HAP-1 (cell line): ENCODE measurements around the gene ZNF526.

Experiments
- DNase-seq, 2 experiments: peaks; one replicate each; pipeline ENCODE4 v3.0.0-alpha.2; 2016 to 2020; ENCODE audit warnings: low spot score in 2 of 2
- H3K27me3 ChIP-seq: fragments of 250-450 bp; sonication (Bioruptor Pico); 2 replicates; pipeline ENCODE4 v1.5.1; 2020; ENCODE audit warnings: low read depth, mild to moderate bottlenecking, moderate library complexity
- H3K36me3 ChIP-seq: fragments of 250-450 bp; sonication (Bioruptor Pico); replicated peaks from 2 replicates; pipeline ENCODE4 v1.5.1; 2020; ENCODE audit warnings: mild to moderate bottlenecking
- H3K4me1 ChIP-seq: fragments of 250-450 bp; sonication (Bioruptor Pico); 2 replicates; pipeline ENCODE4 v1.5.1; 2020; ENCODE audit warnings: mild to moderate bottlenecking
- H3K4me3 ChIP-seq: fragments of 250-450 bp; sonication (Bioruptor Pico); 2 replicates; pipeline ENCODE4 v1.5.1; 2020; ENCODE audit warnings: mild to moderate bottlenecking, moderate library complexity
- H3K9me3 ChIP-seq: fragments of 250-450 bp; sonication (Bioruptor Pico); 2 replicates; pipeline ENCODE4 v1.5.1; 2020; ENCODE audit warnings: mild to moderate bottlenecking, moderate library complexity
- in situ Hi-C: fragments of 300-500 bp; cut with MboI; formaldehyde crosslinking; loops from 3 replicates; pipeline ENCODE4 v1.14.3; 2020; ENCODE audit warnings: low sequenced_read_pairs, inconsistent platforms, mixed read lengths

Gene ZNF526

DNA sequence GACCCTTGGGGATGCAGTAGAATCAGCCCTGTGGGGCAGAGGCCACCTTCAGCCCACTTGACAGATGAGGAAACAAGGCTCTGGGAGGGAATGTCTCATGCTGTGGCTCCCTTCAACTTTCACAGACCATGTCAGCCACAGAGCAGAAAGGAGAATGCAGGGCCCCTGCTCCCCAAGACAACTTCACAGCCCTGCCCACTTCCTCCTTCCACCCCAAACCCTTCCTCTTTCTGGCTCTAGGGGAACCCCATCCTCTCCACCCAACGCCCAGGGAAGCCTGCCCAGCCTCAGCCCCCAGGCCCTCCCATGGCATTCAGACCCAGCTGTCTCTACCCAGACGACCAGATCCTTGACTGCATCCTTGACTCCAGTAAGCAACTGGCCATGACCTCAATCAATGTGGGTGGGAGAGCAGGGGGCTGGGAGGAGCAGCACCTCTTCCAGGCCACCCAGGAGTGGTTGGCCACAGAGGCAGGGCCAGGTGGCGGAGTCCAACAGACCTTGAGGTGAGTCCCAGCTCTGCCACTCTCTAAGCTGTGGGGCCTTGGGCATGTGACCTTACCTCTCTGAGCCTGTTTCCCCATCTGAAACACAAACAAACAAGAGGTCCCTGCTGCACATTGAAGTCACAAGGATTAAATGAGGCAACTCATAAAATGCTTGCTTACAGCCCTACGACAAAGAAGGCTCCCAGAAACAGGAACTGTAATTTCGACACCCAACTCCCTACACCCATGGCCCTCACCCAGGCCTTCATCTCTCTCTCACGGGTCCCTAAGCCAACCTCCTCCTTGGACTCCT is 18.4 kb upstream of the ZNF526 start:
- no peak overlapping the region for H3K4me3 ChIP-seq
- DNase-seq, result no peak
- peaks cover 67% of the 10 kb centered on the region for H3K36me3 ChIP-seq
- H3K4me1 ChIP-seq, result no peaks in the 10 kb centered on the region
- H3K27me3 ChIP-seq, result no peaks in the 10 kb centered on the region
- no peaks in the 10 kb centered on the region for H3K9me3 ChIP-seq
- in situ Hi-C loops, result no loop called here

DNA sequence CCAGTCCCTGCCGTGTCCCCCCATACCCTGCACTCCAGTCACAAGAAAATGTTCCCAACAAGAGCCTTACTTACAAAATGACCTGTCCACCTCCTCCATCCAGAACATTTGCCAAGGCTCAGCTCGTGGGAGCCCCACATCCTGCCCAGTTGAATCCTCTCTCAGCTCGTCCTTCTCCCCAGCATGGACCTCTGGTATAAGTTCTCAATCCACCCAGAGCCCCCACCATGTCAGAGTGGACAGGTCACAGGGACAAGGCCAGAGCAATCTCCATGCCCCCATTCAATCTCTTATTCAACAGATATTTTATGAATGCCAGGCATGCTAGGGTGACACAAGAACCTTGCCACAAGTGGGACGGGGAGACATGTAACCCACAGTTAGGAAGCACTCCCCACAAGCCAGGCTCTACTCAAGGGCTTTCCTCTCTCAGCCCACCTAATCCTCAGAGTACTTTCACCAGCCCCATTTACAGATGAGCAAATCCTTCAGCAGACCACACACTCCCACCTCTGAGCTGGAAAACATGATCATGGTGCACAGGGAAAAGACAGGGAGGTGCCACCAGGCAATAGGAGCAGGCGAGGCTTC is 17.7 kb upstream of the ZNF526 start:
- no peak for DNase-seq
- no peaks in the 10 kb centered on the region for H3K9me3 ChIP-seq
- in situ Hi-C loops, result no loop called here
- peaks cover 74% of the 10 kb centered on the region for H3K36me3 ChIP-seq
- no peaks in the 10 kb centered on the region for H3K27me3 ChIP-seq
- H3K4me1 ChIP-seq, result no peaks in the 10 kb centered on the region
- no peak overlapping the region for H3K4me3 ChIP-seq

DNA sequence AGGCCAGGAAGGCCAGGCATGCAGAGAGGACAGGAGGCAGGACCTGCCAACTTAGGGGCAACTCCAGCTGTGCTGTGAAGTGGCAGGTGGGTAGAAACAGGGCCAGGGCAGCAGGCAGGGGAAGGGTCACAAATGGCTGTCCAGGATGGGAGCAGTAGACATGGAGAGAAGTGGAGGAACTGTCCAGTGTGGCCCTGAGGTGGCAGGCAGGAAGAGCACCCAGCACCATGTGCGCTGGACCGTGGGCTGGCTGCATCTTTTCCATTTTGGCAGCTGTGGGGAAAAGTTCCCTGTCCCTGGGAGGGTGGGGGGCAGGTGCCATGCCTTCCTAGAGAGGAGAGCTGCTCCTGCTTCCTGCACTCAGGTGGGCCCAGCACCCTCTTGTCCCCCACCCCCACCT is 16.4 kb upstream of the ZNF526 start:
- no peak for DNase-seq
- Histone ChIP-seq H3K4me1 (no peaks in the 10 kb centered on the region), H3K27me3 (no peaks in the 10 kb centered on the region), H3K4me3 (no peak overlapping the region), H3K36me3 (peaks cover 79% of the 10 kb centered on the region), H3K9me3 (no peaks in the 10 kb centered on the region)
- in situ Hi-C loops, result no loop called here

DNA sequence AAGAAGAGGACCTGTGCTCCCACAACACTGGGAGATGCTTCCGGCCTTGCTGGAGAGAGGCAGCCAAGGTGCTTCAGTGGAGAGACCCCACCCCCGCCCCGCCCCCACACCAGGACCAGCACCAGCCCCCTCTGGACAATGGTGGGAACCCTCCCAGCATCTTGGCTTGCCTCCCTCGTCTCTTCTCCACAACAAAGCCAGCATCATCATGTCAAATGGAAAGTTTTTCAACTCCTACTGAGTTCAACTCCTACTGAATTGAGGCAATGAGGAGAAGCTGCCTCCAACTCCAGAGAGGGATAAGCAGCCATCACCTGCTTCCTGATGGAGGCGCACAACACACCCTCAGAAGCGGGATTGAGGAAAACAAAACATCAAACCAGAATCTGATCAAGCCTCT is 15.4 kb upstream of the ZNF526 start:
- DNase-seq, result no peak
- H3K36me3 ChIP-seq, result peaks cover 79% of the 10 kb centered on the region
- H3K27me3 ChIP-seq, result no peaks in the 10 kb centered on the region

DNA sequence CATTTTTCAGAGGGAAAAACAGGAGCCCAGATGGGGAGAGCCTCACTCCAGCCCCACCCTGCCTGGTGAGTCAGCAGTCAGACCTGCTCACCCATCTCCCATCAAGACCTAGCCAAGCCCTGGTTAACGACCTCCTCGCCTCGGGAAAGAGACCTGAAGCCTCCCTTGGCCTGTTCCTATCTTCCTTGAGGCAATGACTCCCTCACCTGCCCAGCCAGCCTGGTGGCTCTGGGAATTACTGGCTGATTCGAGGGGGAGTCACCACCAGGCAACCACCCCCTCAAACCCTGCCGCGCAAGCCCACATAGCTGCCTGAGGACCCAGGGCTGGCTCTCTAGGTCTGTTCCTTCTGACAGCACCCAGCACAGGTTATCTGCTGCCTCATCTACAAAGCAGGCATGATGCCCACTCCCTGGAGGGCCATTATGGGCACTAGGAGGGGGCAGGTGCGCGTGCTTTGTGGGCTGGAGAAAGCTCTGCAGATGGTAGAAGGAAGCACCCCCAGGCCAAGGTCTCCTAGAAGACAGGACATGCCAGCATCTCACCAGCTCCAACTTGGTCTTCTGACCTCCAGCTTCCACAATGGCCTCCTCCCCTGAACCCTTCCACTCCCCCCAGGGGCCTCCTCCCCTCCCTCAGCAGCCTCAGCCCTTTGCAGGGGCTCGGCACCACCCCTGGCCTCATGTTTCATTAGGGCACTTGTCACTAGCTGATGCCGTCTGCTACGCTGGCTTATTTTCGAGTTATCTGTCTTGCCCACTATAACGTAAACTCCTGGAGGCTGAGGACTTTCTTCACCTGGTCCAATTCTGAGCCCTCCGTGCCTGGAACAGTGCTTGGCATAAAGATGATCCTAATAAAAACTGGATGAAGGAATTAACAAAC is 13.0 kb upstream of the ZNF526 start:
- Histone ChIP-seq H3K4me1 (no peaks in the 10 kb centered on the region), H3K27me3 (no peaks in the 10 kb centered on the region), H3K9me3 (no peaks in the 10 kb centered on the region), H3K36me3 (peaks cover 68% of the 10 kb centered on the region), H3K4me3 (no peak overlapping the region)
- in situ Hi-C loops, result no loop called here
- DNase-seq, result no peak

More for the DNA sequence above, 15.4 kb upstream of the ZNF526 start:
- Histone ChIP-seq H3K4me1 (no peaks in the 10 kb centered on the region), H3K9me3 (no peaks in the 10 kb centered on the region), H3K4me3 (no peak overlapping the region)
- in situ Hi-C loops, result no loop called here

DNA sequence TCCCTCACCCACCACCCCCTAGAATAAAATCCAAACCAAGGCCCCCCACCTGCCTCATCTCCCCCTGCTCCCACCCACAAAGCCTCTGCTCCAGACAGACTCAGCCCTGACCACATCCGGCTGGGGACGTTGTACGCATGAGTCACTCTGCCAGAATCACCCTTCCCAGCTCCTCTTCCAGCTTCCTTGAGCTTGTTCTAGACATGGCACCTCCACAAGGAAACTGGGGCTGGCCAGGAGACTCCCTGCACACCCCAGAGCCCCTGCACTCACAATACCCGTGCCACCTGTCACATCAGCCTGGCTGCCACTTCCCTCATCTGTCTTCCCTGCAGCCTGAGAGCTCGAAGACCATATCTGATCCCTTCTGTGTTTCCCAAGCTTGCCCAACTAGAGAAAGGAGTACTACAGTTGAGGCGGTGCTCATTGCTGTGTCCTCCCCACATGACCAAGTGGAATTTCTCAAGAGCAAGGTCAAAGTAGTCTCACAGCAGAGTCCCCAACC is 12.3 kb upstream of the ZNF526 start:
- no peaks in the 10 kb centered on the region for H3K4me1 ChIP-seq
- H3K27me3 ChIP-seq, result no peaks in the 10 kb centered on the region
- no peak overlapping the region for H3K4me3 ChIP-seq
- no peak for DNase-seq
- peaks cover 64% of the 10 kb centered on the region for H3K36me3 ChIP-seq
- in situ Hi-C loops, result no loop called here
- H3K9me3 ChIP-seq, result no peaks in the 10 kb centered on the region

DNA sequence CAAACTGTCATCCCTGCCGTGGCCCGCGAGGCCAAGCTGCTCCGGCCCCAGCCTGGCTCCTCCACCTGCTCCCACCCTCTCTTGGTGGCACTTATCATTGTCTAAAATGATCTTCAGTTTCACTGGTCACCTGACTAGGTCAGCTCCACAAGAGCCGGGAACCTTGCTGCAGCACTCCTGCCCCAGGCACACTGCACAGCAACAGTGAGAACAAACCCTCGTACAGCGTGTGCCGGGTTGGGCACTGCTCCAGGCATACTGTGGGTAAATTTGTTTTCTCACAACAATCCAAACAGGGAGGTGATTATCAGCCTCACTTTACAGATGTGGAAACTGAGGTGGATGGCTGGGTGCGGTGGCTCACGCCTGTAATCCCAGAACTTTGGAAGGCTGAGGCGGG is 11.5 kb upstream of the ZNF526 start:
- Histone ChIP-seq H3K36me3 (peaks cover 64% of the 10 kb centered on the region), H3K27me3 (no peaks in the 10 kb centered on the region), H3K4me1 (no peaks in the 10 kb centered on the region), H3K4me3 (no peak overlapping the region), H3K9me3 (no peaks in the 10 kb centered on the region)
- no peak for DNase-seq
- in situ Hi-C loops, result no loop called here

DNA sequence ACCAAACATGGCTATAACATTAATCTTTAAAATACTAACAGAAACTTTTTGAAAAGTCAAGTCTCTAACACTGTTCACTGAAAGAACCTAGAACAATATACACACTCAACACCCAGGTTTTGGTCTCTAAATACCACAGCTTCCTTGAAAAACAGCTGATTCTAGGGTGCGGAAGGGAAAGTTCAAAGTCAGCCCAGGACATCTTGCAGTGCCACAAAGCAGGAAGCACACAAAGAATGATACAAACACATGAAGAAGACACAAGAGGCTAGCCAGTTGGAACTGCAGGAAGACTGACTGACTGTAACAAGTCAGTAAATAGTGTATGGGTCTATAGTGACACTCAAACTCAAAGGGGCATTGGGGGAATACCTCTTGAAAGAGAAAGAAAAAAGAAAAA is 7.2 kb upstream of the ZNF526 start:
- no peak for DNase-seq
- Histone ChIP-seq H3K36me3 (peaks cover 54% of the 10 kb centered on the region), H3K9me3 (no peaks in the 10 kb centered on the region), H3K27me3 (no peaks in the 10 kb centered on the region), H3K4me3 (no peak overlapping the region), H3K4me1 (peaks cover 9% of the 10 kb centered on the region)
- in situ Hi-C loops, result no loop called here

DNA sequence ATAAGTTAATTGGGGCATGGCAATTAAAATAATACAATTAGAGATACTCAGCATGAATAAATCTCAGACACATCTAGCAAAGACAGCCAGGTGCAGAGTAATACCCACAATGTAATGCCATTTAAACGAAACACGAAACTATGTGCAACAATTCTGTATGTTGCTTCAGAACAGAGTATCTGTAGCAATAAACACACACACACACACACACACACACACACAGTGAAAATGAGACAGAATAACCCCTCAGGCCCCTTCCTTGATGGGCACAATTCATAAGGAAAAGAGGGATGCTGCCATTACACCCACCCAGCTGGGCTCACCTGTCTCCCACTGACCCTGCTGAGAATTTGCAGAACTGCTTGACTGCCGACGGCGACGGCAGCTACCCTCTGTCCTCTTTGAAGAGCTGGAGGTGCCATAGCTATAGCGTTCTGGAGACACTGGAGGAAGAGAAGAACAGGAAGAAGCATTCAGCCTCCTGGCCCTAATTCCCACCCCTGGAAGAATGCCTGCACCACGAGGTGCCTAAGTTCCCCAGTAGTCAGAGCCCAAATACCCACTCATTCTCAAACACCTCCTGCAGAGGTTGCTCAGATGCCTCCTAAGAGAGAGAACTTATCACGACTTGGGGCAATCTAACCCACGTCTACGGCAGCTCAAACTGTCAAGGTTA is 5.2 kb upstream of the ZNF526 start:
- no peak for DNase-seq
- H3K4me3 ChIP-seq, result no peak overlapping the region
- H3K4me1 ChIP-seq, result peaks cover 26% of the 10 kb centered on the region
- H3K36me3 ChIP-seq, result peaks cover 35% of the 10 kb centered on the region
- in situ Hi-C loops, result no loop called here
- no peaks in the 10 kb centered on the region for H3K9me3 ChIP-seq
- no peaks in the 10 kb centered on the region for H3K27me3 ChIP-seq

DNA sequence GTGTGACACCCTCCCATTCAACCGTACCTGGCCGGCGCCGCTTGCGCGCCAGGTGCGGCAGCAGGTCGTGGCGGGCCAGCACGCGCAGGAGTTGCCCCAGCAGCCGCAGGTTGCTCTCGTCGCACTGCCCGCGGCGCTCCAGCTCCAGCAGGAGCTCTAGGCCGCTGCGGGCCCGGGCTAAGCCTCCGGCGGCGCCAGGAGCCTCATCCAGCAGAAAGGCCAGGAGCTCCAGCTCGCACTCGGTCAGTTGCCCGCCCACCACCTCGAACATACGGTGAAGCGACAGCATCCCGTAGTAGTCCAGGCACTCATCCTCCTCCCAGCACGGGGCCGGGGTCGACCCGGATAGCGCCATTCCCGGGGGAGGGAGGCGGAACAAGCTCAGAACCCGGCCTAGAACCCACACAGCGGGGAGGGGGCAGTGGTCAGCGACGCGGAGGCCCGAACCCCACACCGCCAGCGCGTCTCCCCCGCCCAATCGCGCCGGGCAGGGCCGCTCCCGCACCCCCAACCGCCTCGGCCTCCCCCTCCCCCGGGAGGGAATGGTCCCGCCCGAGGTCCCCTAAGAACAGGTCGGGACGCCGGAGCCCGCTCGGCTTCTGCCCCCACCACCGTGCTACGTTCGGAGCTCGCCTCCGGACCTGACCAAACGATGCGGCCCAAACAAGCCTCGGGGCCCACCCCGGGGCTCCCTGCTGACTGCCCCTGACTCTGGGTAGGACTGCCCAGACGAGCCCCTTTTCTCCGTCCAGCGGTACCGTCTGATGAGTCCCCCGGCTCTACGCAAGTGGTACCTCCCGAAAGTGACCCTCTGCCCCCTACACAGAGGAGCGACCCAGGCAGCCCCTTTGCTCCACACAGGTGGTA is 3.2 kb upstream of the ZNF526 start:
- H3K36me3 ChIP-seq, result peaks cover 27% of the 10 kb centered on the region
- in situ Hi-C loops, result no loop called here
- H3K9me3 ChIP-seq, result no peaks in the 10 kb centered on the region
- H3K27me3 ChIP-seq, result no peaks in the 10 kb centered on the region
- peak; percentile 11 to 66 for DNase-seq
- H3K4me3 ChIP-seq, result peak overlapping the region; percentile 66
- peaks cover 31% of the 10 kb centered on the region for H3K4me1 ChIP-seq

DNA sequence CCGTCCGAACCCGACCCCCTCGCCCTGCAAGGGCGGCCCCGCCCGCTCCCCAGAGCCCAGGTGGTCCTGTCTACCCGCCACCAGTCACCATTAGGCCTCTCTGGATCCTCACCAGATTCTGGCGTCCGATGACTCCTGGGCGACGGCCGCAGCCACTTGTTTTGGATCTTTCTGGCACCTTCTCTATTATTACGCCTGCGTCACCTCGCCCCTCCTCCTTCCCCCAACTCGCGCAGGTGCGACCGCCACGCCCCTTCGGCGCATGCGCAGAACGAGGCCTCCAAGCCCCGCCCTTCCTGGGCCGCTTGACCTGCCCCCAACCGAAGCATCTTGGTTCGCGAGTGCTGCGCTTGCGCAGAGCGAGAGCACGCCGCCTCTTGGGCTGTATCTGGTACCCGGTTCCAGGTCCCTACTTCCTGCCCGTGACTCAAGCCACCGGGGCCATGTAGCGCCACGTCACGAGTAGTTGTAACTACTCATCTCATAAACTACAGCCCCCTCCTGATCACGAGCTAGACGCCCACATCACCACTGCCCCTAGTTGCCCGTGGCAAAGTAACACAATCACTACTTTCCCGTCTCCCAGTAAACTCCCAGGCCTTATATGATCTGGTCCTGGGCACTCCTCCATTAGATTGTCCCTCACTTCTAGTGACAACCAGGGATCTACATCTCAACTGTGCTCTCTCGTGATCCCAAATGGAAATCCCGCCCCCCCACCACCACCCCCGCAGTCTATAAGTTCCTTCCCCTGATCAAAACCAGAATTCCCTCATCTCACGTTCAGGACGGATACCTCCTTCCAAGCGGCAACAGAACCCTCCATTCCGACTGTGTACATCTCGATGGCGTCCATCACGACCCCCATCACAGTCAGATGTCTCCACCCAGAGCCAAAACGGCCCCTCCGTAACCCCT is 2.3 kb upstream of the ZNF526 start, which contains the start of gene DEDD2:
DEDD2 (minus strand) TSS at position 158 of the 918 bp plus-strand sequence. CDS start 670 bp downstream, outside the sequence.
- peaks cover 31% of the 10 kb centered on the region for H3K4me1 ChIP-seq
- H3K4me3 ChIP-seq, result peak within 1 kb of the TSS; percentile 66
- peaks cover 27% of the 10 kb centered on the region for H3K36me3 ChIP-seq
- no peaks in the 10 kb centered on the region for H3K27me3 ChIP-seq
- peak; percentile 83 to 97 for DNase-seq
- in situ Hi-C loops, result no loop called here
- no peaks in the 10 kb centered on the region for H3K9me3 ChIP-seq

DNA sequence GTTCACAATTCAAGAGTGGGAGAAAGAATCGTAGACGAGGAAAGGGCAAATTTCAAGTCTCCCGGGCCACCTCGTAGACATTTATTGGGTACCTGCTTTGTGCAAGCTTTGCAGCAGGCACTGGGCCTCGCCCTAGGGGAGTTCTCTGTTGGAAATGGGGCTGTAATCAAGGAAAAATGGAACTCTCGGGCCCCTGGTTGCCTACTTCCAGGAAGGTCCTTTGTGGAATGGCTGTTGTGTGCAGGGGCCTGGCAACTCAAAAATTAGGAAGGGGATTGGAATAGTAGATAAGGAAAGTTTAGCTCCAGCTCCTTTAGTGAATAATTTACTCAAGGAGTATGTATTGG is 612 bp downstream of the ZNF526 start:
- Histone ChIP-seq H3K27me3 (no peaks in the 10 kb centered on the region), H3K4me3 (peak overlapping the region; percentile 69), H3K4me1 (peaks cover 31% of the 10 kb centered on the region), H3K36me3 (peaks cover 25% of the 10 kb centered on the region), H3K9me3 (no peaks in the 10 kb centered on the region)
- no peak for DNase-seq
- in situ Hi-C loops, result no loop called here
